HEK293 (cell line): ENCODE data around the gene MED29.

Experiments
- EGR2 ChIP-seq: fragments of 450-650 bp; formaldehyde crosslinking; IDR thresholded peaks from 2 replicates; pipeline ENCODE4 v1.5.1; 2016; ENCODE audit warnings: low read depth, missing biosample characterization, missing genetic modification characterization
- GLIS2 ChIP-seq: fragments of 450-650 bp; formaldehyde crosslinking; IDR thresholded peaks from 2 replicates; pipeline ENCODE4 v1.5.1; 2016; ENCODE audit warnings: missing biosample characterization, missing genetic modification characterization
- RBAK ChIP-seq: fragments of 450-650 bp; formaldehyde crosslinking; IDR thresholded peaks from 2 replicates; pipeline ENCODE4 v1.5.1; 2016; ENCODE audit warnings: missing biosample characterization, missing genetic modification characterization
- SP3 ChIP-seq: fragments of 450-650 bp; formaldehyde crosslinking; IDR thresholded peaks from 2 replicates; pipeline ENCODE4 v1.5.1; 2016; ENCODE audit warnings: missing biosample characterization, missing genetic modification characterization
- WT1 ChIP-seq: fragments of 450-650 bp; formaldehyde crosslinking; IDR thresholded peaks from 2 replicates; pipeline ENCODE4 v1.5.1; 2016; ENCODE audit warnings: missing biosample characterization, missing genetic modification characterization
- ZBTB1 ChIP-seq: fragments of 450-650 bp; formaldehyde crosslinking; IDR thresholded peaks from 2 replicates; pipeline ENCODE4 v1.5.1; 2016; ENCODE audit warnings: missing biosample characterization, missing genetic modification characterization
- ZFP41 ChIP-seq: fragments of 450-650 bp; formaldehyde crosslinking; IDR thresholded peaks from 2 replicates; pipeline ENCODE4 v1.5.1; 2016; ENCODE audit warnings: missing biosample characterization, missing genetic modification characterization, borderline replicate concordance
- ZNF132 ChIP-seq: fragments of 450-650 bp; formaldehyde crosslinking; IDR thresholded peaks from 2 replicates; pipeline ENCODE4 v1.5.1; 2017; ENCODE audit warnings: missing biosample characterization, missing genetic modification characterization, borderline replicate concordance
- ZNF138 ChIP-seq: fragments of 450-650 bp; formaldehyde crosslinking; IDR thresholded peaks from 2 replicates; pipeline ENCODE4 v1.5.1; 2016; ENCODE audit warnings: missing biosample characterization, missing genetic modification characterization, borderline replicate concordance
- ZNF19 ChIP-seq: fragments of 450-650 bp; formaldehyde crosslinking; IDR thresholded peaks from 2 replicates; pipeline ENCODE4; 2016; ENCODE audit warnings: missing biosample characterization, missing genetic modification characterization, low read depth
- ZNF23 ChIP-seq: fragments of 450-650 bp; formaldehyde crosslinking; IDR thresholded peaks from 2 replicates; pipeline ENCODE4 v1.5.1; 2016; ENCODE audit warnings: missing biosample characterization, missing genetic modification characterization, borderline replicate concordance
- ZNF391 ChIP-seq: fragments of 450-650 bp; formaldehyde crosslinking; IDR thresholded peaks from 2 replicates; pipeline ENCODE4 v1.5.1; 2016; ENCODE audit warnings: low read depth, missing biosample characterization, missing genetic modification characterization, borderline replicate concordance
- ZNF416 ChIP-seq: fragments of 450-650 bp; formaldehyde crosslinking; IDR thresholded peaks from 2 replicates; pipeline ENCODE4 v1.5.1; 2016; ENCODE audit warnings: missing biosample characterization, missing genetic modification characterization
- ZNF544 ChIP-seq: fragments of 450-650 bp; formaldehyde crosslinking; IDR thresholded peaks from 2 replicates; pipeline ENCODE4 v1.5.0; 2017; ENCODE audit warnings: missing biosample characterization, missing genetic modification characterization
- ZNF555 ChIP-seq: fragments of 450-650 bp; formaldehyde crosslinking; conservative IDR thresholded peaks from 2 replicates; pipeline ENCODE4 v1.5.1; 2017; ENCODE audit warnings: missing biosample characterization, mild to moderate bottlenecking, missing genetic modification characterization, inconsistent platforms
- ZNF561 ChIP-seq: fragments of 450-650 bp; IDR thresholded peaks from 2 replicates; pipeline ENCODE4 v1.5.1; 2018; ENCODE audit warnings: missing biosample characterization, missing genetic modification characterization, borderline replicate concordance
- ZNF585B ChIP-seq: fragments of 450-650 bp; formaldehyde crosslinking; IDR thresholded peaks from 2 replicates; pipeline ENCODE4 v1.5.1; 2016; ENCODE audit warnings: missing biosample characterization, missing genetic modification characterization
- ZNF621 ChIP-seq: fragments of 450-650 bp; formaldehyde crosslinking; IDR thresholded peaks from 2 replicates; pipeline ENCODE4 v1.5.1; 2017; ENCODE audit warnings: missing biosample characterization, missing genetic modification characterization
- ZNF624 ChIP-seq: fragments of 450-650 bp; formaldehyde crosslinking; IDR thresholded peaks from 2 replicates; pipeline ENCODE4 v1.5.1; 2017; ENCODE audit warnings: missing biosample characterization, missing genetic modification characterization
- ZNF677 ChIP-seq: fragments of 450-650 bp; IDR thresholded peaks from 2 replicates; pipeline ENCODE4 v1.5.0; 2018; ENCODE audit warnings: missing biosample characterization, mild to moderate bottlenecking, missing genetic modification characterization, moderate library complexity
- ZNF76 ChIP-seq: fragments of 450-650 bp; formaldehyde crosslinking; IDR thresholded peaks from 2 replicates; pipeline ENCODE4; 2016; ENCODE audit warnings: low read depth, missing biosample characterization, missing genetic modification characterization, borderline replicate concordance
- ZSCAN23 ChIP-seq: fragments of 450-650 bp; formaldehyde crosslinking; IDR thresholded peaks from 2 replicates; pipeline ENCODE4 v1.5.1; 2016; ENCODE audit warnings: missing biosample characterization, missing genetic modification characterization
- TF ChIP-seq, protein P1 (sequence below): fragments of 450-650 bp; formaldehyde crosslinking; IDR thresholded peaks from 2 replicates; pipeline ENCODE4 v1.5.1; 2017; ENCODE audit warnings: missing biosample characterization, missing genetic modification characterization
- TF ChIP-seq, protein P2 (sequence below): fragments of 450-650 bp; formaldehyde crosslinking; IDR thresholded peaks from 2 replicates; pipeline ENCODE4 v1.5.1; 2016; ENCODE audit warnings: missing biosample characterization, missing genetic modification characterization
- TF ChIP-seq, protein P3 (sequence below): fragments of 450-650 bp; formaldehyde crosslinking; IDR thresholded peaks from 2 replicates; pipeline ENCODE4 v1.5.1; 2016; ENCODE audit warnings: missing biosample characterization, missing genetic modification characterization, borderline replicate concordance
- TF ChIP-seq, protein P4 (sequence below): fragments of 450-650 bp; formaldehyde crosslinking; IDR thresholded peaks from 2 replicates; pipeline ENCODE4 v1.5.1; 2016; ENCODE audit warnings: missing biosample characterization, missing genetic modification characterization
- TF ChIP-seq, protein P5 (sequence below): fragments of 450-650 bp; formaldehyde crosslinking; IDR thresholded peaks from 2 replicates; pipeline ENCODE4 v1.5.1; 2016; ENCODE audit warnings: missing biosample characterization, missing genetic modification characterization

Gene MED29

DNA sequence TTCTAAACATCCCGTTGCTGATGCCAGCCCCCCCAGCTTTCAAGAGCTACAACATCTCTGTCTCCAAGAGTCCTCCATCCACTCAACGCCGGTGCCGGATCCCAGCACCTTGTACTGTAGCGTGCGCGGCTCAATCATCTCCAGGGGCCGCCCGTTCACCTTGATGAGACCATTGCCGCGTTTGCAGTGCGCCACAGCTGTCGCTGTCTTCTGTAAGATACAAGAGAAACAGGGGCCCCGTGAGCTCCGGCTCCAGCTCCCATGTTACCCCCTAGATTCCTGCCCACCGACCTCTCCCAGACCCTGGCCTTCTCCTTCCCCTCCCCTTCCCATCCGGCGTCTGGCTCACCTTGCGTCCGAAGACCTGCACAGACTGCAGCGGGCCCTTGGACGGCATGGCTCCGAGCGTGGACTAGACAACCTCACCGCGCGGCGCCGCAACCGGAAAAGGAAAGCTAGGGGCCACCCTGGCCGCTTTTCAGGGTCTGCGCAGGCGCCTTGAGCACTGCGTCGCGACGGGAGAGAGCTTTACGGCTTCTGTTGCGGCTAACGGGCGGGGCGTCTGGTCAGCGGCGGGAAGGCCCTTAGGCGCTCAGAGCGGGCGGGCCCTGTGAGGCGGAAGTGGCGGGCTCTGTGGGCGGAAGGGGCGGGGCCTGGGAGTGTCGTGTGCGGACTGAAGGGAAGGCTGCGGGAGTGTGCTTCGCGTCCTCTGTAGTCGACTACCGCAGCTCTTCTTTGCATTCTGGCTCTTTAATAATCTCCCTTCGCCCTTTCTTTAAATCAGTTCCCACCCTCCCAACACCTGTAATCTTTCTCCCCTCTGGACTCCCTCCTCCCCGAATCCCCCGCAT is 44.5 kb downstream of the MED29 start, which contains the start of gene RPS16 (continued):
- peak; percentile 56; the same call in 1 of the 2 replicates for TF ChIP-seq ZNF138 (tag by site-specific recombination)
- TF ChIP-seq ZNF23 = no peak
- TF ChIP-seq SP3 (tag by site-specific recombination) = peak; percentile 100
- TF ChIP-seq EGR2 = peak; percentile 92
- TF ChIP-seq, protein P1, sequence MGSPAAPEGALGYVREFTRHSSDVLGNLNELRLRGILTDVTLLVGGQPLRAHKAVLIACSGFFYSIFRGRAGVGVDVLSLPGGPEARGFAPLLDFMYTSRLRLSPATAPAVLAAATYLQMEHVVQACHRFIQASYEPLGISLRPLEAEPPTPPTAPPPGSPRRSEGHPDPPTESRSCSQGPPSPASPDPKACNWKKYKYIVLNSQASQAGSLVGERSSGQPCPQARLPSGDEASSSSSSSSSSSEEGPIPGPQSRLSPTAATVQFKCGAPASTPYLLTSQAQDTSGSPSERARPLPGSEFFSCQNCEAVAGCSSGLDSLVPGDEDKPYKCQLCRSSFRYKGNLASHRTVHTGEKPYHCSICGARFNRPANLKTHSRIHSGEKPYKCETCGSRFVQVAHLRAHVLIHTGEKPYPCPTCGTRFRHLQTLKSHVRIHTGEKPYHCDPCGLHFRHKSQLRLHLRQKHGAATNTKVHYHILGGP (tag by site-specific recombination) = peak; percentile 67
- TF ChIP-seq ZNF621 (tag by site-specific recombination) = no peak
- TF ChIP-seq, protein P2, sequence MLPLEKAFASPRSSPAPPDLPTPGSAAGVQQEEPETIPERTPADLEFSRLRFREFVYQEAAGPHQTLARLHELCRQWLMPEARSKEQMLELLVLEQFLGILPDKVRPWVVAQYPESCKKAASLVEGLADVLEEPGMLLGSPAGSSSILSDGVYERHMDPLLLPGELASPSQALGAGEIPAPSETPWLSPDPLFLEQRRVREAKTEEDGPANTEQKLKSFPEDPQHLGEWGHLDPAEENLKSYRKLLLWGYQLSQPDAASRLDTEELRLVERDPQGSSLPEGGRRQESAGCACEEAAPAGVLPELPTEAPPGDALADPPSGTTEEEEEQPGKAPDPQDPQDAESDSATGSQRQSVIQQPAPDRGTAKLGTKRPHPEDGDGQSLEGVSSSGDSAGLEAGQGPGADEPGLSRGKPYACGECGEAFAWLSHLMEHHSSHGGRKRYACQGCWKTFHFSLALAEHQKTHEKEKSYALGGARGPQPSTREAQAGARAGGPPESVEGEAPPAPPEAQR = no peak; the same call in 1 of the 2 replicates
- peak; percentile 42; the same call in 1 of the 2 replicates for TF ChIP-seq ZNF561 (tag by site-specific recombination)
- no peak for TF ChIP-seq ZNF624 (tag by site-specific recombination)
- TF ChIP-seq, protein P3, sequence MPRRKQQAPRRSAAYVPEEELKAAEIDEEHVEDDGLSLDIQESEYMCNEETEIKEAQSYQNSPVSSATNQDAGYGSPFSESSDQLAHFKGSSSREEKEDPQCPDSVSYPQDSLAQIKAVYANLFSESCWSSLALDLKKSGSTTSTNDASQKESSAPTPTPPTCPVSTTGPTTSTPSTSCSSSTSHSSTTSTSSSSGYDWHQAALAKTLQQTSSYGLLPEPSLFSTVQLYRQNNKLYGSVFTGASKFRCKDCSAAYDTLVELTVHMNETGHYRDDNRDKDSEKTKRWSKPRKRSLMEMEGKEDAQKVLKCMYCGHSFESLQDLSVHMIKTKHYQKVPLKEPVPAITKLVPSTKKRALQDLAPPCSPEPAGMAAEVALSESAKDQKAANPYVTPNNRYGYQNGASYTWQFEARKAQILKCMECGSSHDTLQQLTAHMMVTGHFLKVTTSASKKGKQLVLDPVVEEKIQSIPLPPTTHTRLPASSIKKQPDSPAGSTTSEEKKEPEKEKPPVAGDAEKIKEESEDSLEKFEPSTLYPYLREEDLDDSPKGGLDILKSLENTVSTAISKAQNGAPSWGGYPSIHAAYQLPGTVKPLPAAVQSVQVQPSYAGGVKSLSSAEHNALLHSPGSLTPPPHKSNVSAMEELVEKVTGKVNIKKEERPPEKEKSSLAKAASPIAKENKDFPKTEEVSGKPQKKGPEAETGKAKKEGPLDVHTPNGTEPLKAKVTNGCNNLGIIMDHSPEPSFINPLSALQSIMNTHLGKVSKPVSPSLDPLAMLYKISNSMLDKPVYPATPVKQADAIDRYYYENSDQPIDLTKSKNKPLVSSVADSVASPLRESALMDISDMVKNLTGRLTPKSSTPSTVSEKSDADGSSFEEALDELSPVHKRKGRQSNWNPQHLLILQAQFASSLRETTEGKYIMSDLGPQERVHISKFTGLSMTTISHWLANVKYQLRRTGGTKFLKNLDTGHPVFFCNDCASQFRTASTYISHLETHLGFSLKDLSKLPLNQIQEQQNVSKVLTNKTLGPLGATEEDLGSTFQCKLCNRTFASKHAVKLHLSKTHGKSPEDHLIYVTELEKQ (tag by site-specific recombination) = 0 out of 2 replicates have a peak, but pooled peaks have one; percentile 39
- TF ChIP-seq ZNF132 (tag by site-specific recombination) = no peak
- TF ChIP-seq ZNF416 (tag by site-specific recombination) = no peak; the same call in 1 of the 2 replicates
- TF ChIP-seq ZNF76 (tag by site-specific recombination) = peak; percentile 77
- peak; percentile 74 for TF ChIP-seq GLIS2 (tag by site-specific recombination)
- 0 out of 2 replicates have a peak, but pooled peaks have one; percentile 9 for TF ChIP-seq ZFP41 (tag by site-specific recombination)
- TF ChIP-seq, protein P4, sequence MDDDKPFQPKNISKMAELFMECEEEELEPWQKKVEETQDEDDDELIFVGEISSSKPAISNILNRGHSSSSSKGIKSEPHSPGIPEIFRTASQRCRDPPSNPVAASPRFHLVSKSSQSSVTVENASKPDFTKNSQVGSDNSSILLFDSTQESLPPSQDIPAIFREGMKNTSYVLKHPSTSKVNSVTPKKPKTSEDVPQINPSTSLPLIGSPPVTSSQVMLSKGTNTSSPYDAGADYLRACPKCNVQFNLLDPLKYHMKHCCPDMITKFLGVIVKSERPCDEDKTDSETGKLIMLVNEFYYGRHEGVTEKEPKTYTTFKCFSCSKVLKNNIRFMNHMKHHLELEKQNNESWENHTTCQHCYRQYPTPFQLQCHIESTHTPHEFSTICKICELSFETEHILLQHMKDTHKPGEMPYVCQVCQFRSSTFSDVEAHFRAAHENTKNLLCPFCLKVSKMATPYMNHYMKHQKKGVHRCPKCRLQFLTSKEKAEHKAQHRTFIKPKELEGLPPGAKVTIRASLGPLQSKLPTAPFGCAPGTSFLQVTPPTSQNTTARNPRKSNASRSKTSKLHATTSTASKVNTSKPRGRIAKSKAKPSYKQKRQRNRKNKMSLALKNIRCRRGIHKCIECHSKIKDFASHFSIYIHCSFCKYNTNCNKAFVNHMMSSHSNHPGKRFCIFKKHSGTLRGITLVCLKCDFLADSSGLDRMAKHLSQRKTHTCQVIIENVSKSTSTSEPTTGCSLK (tag by site-specific recombination) = no peak
- no peak for TF ChIP-seq ZNF585B (tag by site-specific recombination)
- no peak for TF ChIP-seq ZNF677
- TF ChIP-seq ZNF544 = no peak
- no peak for TF ChIP-seq WT1 (tag by site-specific recombination)
- TF ChIP-seq, protein P5, sequence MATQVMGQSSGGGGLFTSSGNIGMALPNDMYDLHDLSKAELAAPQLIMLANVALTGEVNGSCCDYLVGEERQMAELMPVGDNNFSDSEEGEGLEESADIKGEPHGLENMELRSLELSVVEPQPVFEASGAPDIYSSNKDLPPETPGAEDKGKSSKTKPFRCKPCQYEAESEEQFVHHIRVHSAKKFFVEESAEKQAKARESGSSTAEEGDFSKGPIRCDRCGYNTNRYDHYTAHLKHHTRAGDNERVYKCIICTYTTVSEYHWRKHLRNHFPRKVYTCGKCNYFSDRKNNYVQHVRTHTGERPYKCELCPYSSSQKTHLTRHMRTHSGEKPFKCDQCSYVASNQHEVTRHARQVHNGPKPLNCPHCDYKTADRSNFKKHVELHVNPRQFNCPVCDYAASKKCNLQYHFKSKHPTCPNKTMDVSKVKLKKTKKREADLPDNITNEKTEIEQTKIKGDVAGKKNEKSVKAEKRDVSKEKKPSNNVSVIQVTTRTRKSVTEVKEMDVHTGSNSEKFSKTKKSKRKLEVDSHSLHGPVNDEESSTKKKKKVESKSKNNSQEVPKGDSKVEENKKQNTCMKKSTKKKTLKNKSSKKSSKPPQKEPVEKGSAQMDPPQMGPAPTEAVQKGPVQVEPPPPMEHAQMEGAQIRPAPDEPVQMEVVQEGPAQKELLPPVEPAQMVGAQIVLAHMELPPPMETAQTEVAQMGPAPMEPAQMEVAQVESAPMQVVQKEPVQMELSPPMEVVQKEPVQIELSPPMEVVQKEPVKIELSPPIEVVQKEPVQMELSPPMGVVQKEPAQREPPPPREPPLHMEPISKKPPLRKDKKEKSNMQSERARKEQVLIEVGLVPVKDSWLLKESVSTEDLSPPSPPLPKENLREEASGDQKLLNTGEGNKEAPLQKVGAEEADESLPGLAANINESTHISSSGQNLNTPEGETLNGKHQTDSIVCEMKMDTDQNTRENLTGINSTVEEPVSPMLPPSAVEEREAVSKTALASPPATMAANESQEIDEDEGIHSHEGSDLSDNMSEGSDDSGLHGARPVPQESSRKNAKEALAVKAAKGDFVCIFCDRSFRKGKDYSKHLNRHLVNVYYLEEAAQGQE = no peak; the same call in 1 of the 2 replicates
- TF ChIP-seq ZNF555 = no peak
- peak; percentile 87 for TF ChIP-seq ZBTB1 (tag by site-specific recombination)
- TF ChIP-seq ZNF19 (tag by site-specific recombination) = no peak; the same call in 1 of the 2 replicates
- no peak for TF ChIP-seq ZSCAN23 (tag by site-specific recombination)
- TF ChIP-seq RBAK (tag by site-specific recombination) = 0 out of 2 replicates have a peak, but pooled peaks have one; percentile 25
- peak; percentile 80 for TF ChIP-seq ZNF391 (tag by site-specific recombination)
